ENCODE data around the gene AIF1. TPM values are rescaled to one million over a fixed set of nuclear protein-coding genes. Genes with fewer than 3 reads are reported as not detected.
A peak's percentile ranks its signal among the peaks of the same experiment; 100 is the strongest.

AIF1 gene
- total and polyA plus RNA-seq, 2 experiments from 2014 or later, result 13.3 to 33.7 TPM

DNA sequence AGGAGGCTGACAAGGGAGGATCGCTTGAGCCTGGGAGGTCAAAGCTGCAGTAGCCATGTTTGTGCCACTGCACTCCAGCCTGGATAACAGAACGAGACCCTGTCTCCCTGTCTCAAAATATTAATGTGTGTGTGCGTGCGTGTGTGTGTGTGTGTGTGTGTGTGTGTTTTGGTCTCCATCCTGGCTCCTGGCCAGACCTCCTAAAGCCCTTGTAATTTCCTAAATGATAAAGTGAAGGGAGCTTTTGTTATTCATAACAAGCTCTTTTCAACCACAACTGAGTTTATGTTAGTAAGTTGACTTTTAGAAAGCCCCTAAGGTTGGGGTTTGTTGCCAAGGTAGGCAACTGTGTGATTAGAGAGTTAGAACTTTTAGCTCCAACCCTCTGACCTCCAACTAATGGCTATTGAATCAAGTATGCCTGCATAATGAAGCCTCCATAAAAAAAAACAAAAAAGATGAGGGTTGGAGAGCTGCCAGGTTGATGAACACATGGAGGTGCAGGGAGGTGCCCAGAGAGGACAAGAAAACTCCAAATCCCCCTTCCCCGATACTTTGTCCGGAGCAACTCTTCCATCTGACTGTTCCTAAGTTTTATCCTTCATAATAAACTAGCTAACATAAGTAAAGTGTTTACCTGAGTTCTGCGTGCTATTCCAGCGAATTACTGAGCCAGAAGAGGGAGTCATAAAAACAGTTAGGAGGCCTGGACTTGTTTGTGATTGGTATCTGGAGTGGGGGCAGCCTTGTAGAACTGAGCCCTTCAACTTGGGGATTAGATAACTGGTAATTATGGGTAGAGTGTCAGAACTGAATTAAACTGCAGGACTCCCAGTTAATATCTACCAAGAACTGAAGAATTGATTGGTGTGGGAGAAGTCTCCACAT is 5.3 kb upstream of the AIF1 start (continued):
- TF ChIP-seq CREB1 (CRISPR knock-in tag; IDR thresholded peaks at IDR 0.05; ENCODE audit: low read depth), result no peak
- no peak for TF ChIP-seq POLR2AphosphoS5 (IDR thresholded peaks at IDR 0.05; ENCODE audit: low read depth)
- TF ChIP-seq ETS1 (IDR thresholded peaks at IDR 0.05), result no peak
- TF ChIP-seq REST (IDR thresholded peaks at IDR 0.05; ENCODE audit: unreplicated experiment), result no peak
- TF ChIP-seq ZNF331 (CRISPR knock-in tag; IDR thresholded peaks at IDR 0.05; ENCODE audit: low read depth), result no peak

DNA sequence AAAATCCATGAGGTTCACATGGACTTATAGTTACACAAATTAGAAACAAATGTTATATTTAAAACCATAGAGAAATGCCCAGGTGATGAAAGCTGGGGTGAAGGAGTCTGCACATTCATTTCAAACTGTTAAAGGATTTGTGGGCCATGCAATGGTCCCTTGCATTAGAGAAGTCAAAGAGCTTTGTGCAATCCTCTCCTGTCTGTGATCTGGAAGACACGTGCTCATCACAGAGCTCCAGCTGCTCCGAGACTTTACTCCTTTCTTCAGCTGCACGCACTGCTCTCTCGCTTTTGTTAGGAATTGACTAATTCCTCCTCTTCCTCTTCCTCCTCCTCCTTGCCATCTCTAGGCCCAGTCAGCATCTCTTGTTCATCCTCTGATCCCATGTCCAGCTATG is 4.1 kb upstream of the AIF1 start:
- Histone ChIP-seq H3K4me3 (no peak overlapping the region), H3K79me2 (replicated peaks; ENCODE audit: insufficient read depth) (no peaks in the 10 kb centered on the region), H3F3A (replicated peaks; ENCODE audit: low read depth) (no peaks in the 10 kb centered on the region), H3K9me2 (ENCODE audit: insufficient read depth) (no peaks in the 10 kb centered on the region), H3K4me1 (ENCODE audit: insufficient read depth) (peaks cover 20% of the 10 kb centered on the region), H4K20me1 (replicated peaks; ENCODE audit: insufficient read depth) (no peaks in the 10 kb centered on the region), H3K27ac (ENCODE audit: low read depth) (no peak overlapping the region), H3K27me3 (ENCODE audit: insufficient read depth) (no peaks in the 10 kb centered on the region), H2AFZ (0 out of 2 replicates have a peak overlapping the region, but pooled peaks have one; percentile 28), H3K36me3 (ENCODE audit: insufficient read depth) (no peaks in the 10 kb centered on the region), H3K4me2 (no peak overlapping the region)
- TF ChIP-seq STAT1 (IDR thresholded peaks at IDR 0.05; ENCODE audit: unreplicated experiment), result no peak
- TF ChIP-seq CTCF (conservative IDR thresholded peaks at IDR 0.05; ENCODE audit: low read depth in 2 of 2), result no peak
- no peak for TF ChIP-seq POLR2AphosphoS5 (IDR thresholded peaks at IDR 0.05; ENCODE audit: low read depth)
- TF ChIP-seq CREB1 (CRISPR knock-in tag; IDR thresholded peaks at IDR 0.05; ENCODE audit: low read depth), result no peak
- TF ChIP-seq ETS1 (IDR thresholded peaks at IDR 0.05), result no peak
- no peak for TF ChIP-seq JUNB (IDR thresholded peaks at IDR 0.05; ENCODE audit: unreplicated experiment)
- no peak for TF ChIP-seq ZNF114 (CRISPR knock-in tag; IDR thresholded peaks at IDR 0.05)
- no peak for TF ChIP-seq ZNF331 (CRISPR knock-in tag; IDR thresholded peaks at IDR 0.05; ENCODE audit: low read depth)
- DNase-seq (ENCODE audit: low spot score), result no peak
- no peak for ATAC-seq
- H3K9me3 Mint-ChIP-seq, result no peaks in the 10 kb centered on the region
- no peak overlapping the region for H3K27ac Mint-ChIP-seq
- no peaks in the 10 kb centered on the region for H3K36me3 Mint-ChIP-seq (ENCODE audit: low read depth)
- H3K4me1 Mint-ChIP-seq, result peaks cover 23% of the 10 kb centered on the region
- no peak overlapping the region for H3K4me3 Mint-ChIP-seq
- peaks cover 9% of the 10 kb centered on the region for H3K27me3 Mint-ChIP-seq (ENCODE audit: insufficient read depth, low read depth, poor library complexity)
